ENCODE data around the gene ZNF761. TPM values are rescaled to one million over a fixed set of nuclear protein-coding genes. Genes with fewer than 3 reads are reported as not detected.

ZNF761 gene
- total and polyA plus RNA-seq, 2 of the 13 experiments (the other 11 are each of a cell fraction or from before 2014, with no cell fraction given): 11.6 to 16.2 TPM

DNA sequence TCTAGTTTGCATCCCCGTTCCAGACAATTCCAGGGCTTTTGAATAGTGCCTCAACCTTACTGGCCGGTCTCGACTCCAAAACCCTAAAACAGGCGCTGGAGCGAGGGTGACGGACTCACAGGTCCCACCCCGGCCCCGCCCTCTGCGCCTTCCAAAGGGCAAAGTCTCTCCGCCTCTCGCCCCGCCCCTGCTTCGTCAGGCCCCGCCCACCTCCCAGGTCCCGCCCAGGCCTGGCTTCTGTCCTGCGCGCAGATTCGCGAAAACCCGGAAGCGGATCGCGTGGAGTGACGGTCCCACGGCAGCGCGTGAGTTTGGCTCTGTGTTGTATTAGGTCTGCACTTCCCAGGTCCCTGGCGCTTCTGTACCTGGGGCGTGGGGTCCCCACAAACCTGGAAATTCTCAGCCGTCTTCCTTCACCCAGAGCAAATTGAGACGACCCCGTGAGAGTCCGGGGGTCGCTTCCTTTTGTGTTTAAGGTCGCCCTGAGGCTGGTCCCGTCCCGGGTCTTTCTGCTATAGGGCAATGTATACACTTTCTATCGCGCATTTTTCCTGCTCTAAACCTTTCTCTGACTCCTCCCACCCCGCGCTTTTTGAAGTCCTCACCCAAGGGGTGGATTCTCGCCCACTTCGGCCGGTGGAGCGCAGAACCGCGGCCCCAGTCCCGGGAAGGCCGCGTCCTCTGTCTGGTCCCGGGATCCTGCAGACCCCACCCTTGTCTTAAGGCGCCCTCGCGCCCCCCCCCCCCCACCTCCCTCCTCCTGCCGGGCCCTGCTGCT is 35.9 kb downstream of the ZNF761 start, which contains the start of gene ZNF813 (continued):
- TF ChIP-seq, protein P1, sequence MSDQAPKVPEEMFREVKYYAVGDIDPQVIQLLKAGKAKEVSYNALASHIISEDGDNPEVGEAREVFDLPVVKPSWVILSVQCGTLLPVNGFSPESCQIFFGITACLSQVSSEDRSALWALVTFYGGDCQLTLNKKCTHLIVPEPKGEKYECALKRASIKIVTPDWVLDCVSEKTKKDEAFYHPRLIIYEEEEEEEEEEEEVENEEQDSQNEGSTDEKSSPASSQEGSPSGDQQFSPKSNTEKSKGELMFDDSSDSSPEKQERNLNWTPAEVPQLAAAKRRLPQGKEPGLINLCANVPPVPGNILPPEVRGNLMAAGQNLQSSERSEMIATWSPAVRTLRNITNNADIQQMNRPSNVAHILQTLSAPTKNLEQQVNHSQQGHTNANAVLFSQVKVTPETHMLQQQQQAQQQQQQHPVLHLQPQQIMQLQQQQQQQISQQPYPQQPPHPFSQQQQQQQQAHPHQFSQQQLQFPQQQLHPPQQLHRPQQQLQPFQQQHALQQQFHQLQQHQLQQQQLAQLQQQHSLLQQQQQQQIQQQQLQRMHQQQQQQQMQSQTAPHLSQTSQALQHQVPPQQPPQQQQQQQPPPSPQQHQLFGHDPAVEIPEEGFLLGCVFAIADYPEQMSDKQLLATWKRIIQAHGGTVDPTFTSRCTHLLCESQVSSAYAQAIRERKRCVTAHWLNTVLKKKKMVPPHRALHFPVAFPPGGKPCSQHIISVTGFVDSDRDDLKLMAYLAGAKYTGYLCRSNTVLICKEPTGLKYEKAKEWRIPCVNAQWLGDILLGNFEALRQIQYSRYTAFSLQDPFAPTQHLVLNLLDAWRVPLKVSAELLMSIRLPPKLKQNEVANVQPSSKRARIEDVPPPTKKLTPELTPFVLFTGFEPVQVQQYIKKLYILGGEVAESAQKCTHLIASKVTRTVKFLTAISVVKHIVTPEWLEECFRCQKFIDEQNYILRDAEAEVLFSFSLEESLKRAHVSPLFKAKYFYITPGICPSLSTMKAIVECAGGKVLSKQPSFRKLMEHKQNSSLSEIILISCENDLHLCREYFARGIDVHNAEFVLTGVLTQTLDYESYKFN (CRISPR knock-in tag; conservative IDR thresholded peaks at IDR 0.05): peak; percentile 61
- TF ChIP-seq ZNF788 (CRISPR knock-in tag; IDR thresholded peaks at IDR 0.05; ENCODE audit: borderline replicate concordance) (peak; percentile 59; the same call in 1 of the 2 replicates), SRSF1 (optimal IDR thresholded peaks at IDR 0.05; ENCODE audit: low read depth, low read length) (peak; percentile 69), ZNF674 (CRISPR knock-in tag; IDR thresholded peaks at IDR 0.05; ENCODE audit: low read depth) (no peak), ZMYM2 (CRISPR knock-in tag; IDR thresholded peaks at IDR 0.05) (no peak), BRD4 (CRISPR knock-in tag; IDR thresholded peaks at IDR 0.05) (no peak), ZNF263 (CRISPR knock-in tag; IDR thresholded peaks at IDR 0.05) (no peak), ZBTB7A (CRISPR knock-in tag; IDR thresholded peaks at IDR 0.05) (no peak)
- TF ChIP-seq, protein P2, sequence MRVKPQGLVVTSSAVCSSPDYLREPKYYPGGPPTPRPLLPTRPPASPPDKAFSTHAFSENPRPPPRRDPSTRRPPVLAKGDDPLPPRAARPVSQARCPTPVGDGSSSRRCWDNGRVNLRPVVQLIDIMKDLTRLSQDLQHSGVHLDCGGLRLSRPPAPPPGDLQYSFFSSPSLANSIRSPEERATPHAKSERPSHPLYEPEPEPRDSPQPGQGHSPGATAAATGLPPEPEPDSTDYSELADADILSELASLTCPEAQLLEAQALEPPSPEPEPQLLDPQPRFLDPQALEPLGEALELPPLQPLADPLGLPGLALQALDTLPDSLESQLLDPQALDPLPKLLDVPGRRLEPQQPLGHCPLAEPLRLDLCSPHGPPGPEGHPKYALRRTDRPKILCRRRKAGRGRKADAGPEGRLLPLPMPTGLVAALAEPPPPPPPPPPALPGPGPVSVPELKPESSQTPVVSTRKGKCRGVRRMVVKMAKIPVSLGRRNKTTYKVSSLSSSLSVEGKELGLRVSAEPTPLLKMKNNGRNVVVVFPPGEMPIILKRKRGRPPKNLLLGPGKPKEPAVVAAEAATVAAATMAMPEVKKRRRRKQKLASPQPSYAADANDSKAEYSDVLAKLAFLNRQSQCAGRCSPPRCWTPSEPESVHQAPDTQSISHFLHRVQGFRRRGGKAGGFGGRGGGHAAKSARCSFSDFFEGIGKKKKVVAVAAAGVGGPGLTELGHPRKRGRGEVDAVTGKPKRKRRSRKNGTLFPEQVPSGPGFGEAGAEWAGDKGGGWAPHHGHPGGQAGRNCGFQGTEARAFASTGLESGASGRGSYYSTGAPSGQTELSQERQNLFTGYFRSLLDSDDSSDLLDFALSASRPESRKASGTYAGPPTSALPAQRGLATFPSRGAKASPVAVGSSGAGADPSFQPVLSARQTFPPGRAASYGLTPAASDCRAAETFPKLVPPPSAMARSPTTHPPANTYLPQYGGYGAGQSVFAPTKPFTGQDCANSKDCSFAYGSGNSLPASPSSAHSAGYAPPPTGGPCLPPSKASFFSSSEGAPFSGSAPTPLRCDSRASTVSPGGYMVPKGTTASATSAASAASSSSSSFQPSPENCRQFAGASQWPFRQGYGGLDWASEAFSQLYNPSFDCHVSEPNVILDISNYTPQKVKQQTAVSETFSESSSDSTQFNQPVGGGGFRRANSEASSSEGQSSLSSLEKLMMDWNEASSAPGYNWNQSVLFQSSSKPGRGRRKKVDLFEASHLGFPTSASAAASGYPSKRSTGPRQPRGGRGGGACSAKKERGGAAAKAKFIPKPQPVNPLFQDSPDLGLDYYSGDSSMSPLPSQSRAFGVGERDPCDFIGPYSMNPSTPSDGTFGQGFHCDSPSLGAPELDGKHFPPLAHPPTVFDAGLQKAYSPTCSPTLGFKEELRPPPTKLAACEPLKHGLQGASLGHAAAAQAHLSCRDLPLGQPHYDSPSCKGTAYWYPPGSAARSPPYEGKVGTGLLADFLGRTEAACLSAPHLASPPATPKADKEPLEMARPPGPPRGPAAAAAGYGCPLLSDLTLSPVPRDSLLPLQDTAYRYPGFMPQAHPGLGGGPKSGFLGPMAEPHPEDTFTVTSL (CRISPR knock-in tag; IDR thresholded peaks at IDR 0.05; ENCODE audit: borderline replicate concordance): no peak
- TF ChIP-seq, protein P3, sequence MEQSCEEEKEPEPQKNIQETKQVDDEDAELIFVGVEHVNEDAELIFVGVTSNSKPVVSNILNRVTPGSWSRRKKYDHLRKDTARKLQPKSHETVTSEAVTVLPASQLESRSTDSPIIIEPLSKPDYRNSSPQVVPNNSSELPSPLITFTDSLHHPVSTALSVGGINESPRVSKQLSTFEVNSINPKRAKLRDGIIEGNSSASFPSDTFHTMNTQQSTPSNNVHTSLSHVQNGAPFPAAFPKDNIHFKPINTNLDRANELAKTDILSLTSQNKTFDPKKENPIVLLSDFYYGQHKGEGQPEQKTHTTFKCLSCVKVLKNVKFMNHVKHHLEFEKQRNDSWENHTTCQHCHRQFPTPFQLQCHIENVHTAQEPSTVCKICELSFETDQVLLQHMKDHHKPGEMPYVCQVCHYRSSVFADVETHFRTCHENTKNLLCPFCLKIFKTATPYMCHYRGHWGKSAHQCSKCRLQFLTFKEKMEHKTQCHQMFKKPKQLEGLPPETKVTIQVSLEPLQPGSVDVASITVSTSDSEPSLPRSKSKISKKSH (CRISPR knock-in tag; IDR thresholded peaks at IDR 0.05; ENCODE audit: borderline replicate concordance): no peak
- TF ChIP-seq, protein P4, sequence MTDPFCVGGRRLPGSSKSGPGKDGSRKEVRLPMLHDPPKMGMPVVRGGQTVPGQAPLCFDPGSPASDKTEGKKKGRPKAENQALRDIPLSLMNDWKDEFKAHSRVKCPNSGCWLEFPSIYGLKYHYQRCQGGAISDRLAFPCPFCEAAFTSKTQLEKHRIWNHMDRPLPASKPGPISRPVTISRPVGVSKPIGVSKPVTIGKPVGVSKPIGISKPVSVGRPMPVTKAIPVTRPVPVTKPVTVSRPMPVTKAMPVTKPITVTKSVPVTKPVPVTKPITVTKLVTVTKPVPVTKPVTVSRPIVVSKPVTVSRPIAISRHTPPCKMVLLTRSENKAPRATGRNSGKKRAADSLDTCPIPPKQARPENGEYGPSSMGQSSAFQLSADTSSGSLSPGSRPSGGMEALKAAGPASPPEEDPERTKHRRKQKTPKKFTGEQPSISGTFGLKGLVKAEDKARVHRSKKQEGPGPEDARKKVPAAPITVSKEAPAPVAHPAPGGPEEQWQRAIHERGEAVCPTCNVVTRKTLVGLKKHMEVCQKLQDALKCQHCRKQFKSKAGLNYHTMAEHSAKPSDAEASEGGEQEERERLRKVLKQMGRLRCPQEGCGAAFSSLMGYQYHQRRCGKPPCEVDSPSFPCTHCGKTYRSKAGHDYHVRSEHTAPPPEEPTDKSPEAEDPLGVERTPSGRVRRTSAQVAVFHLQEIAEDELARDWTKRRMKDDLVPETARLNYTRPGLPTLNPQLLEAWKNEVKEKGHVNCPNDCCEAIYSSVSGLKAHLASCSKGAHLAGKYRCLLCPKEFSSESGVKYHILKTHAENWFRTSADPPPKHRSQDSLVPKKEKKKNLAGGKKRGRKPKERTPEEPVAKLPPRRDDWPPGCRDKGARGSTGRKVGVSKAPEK (CRISPR knock-in tag; IDR thresholded peaks at IDR 0.05; ENCODE audit: borderline replicate concordance): no peak
- TF ChIP-seq, protein P5, sequence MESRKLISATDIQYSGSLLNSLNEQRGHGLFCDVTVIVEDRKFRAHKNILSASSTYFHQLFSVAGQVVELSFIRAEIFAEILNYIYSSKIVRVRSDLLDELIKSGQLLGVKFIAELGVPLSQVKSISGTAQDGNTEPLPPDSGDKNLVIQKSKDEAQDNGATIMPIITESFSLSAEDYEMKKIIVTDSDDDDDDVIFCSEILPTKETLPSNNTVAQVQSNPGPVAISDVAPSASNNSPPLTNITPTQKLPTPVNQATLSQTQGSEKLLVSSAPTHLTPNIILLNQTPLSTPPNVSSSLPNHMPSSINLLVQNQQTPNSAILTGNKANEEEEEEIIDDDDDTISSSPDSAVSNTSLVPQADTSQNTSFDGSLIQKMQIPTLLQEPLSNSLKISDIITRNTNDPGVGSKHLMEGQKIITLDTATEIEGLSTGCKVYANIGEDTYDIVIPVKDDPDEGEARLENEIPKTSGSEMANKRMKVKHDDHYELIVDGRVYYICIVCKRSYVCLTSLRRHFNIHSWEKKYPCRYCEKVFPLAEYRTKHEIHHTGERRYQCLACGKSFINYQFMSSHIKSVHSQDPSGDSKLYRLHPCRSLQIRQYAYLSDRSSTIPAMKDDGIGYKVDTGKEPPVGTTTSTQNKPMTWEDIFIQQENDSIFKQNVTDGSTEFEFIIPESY (CRISPR knock-in tag; IDR thresholded peaks at IDR 0.05): no peak

Measured in HepG2 (cell line).